HG02642 (cell line): ENCODE data around the gene ZNF319.
A peak's percentile ranks its signal among the peaks of the same experiment; 100 is the strongest.
"Not testable (repeated sequence)": the region's sequence is repeated elsewhere in the genome, so short reads cannot be mapped to it uniquely, and the experiment has no call there.

Experiments used
- ATAC-seq: cut with Tn5 transposase; IDR thresholded peaks from one replicate; pipeline ENCODE4 v1.9.1; 2021; ENCODE audit warnings: mild to moderate bottlenecking; ENCODE audit not compliant: unreplicated experiment, poor library complexity

ZNF319 gene

GRCh38 chr16:58022601-58023371 is 22.3 kb upstream of the ZNF319 start:
- no peak for ATAC-seq

GRCh38 chr16:58021661-58022551 is 21.4 kb upstream of the ZNF319 start:
- ATAC-seq, result no peak

- ATAC-seq, result no peak
Observed at GRCh38 chr16:58020628-58021521, 20.4 kb upstream of the ZNF319 start.

GRCh38 chr16:58019866-58020538 is 19.5 kb upstream of the ZNF319 start:
- ATAC-seq, result no peak

GRCh38 chr16:58018803-58019202 is 18.3 kb upstream of the ZNF319 start:
- no peak for ATAC-seq

- no peak for ATAC-seq
Observed at GRCh38 chr16:58016840-58017446, 16.5 kb upstream of the ZNF319 start.

- no peak for ATAC-seq
Observed at GRCh38 chr16:58013201-58013956, 12.9 kb upstream of the ZNF319 start.

- ATAC-seq, result no peak
Observed at GRCh38 chr16:58012481-58012880, 12.0 kb upstream of the ZNF319 start.

GRCh38 chr16:58011652-58012051 is 11.2 kb upstream of the ZNF319 start:
- no peak for ATAC-seq

- ATAC-seq, result no peak
Observed at GRCh38 chr16:58010886-58011285, 10.4 kb upstream of the ZNF319 start.

GRCh38 chr16:58009856-58010416 is 9.5 kb upstream of the ZNF319 start:
- no peak for ATAC-seq

- not testable (repeated sequence) for ATAC-seq
Observed at GRCh38 chr16:58004736-58005135, 4.3 kb upstream of the ZNF319 start.

GRCh38 chr16:58002936-58003335 is 2.5 kb upstream of the ZNF319 start:
- no peak for ATAC-seq

GRCh38 chr16:58002416-58002800 is 1.9 kb upstream of the ZNF319 start:
- ATAC-seq, result no peak

- no peak for ATAC-seq
Observed at GRCh38 chr16:58001781-58002415, 1.4 kb upstream of the ZNF319 start.

GRCh38 chr16:58000706-58001676 is 519 bp upstream of the ZNF319 start, which contains the start of gene USB1:
Gene USB1, plus strand, starts transcription at chr16:58001407. Its CDS starts 77 bp downstream, at chr16:58001484.
- peak; percentile 82 for ATAC-seq
